ES-I3 (cell line): Measurements from ENCODE around the gene BNC2.
"Not testable (repeated sequence)": the region's sequence is repeated elsewhere in the genome, so short reads cannot be mapped to it uniquely, and the experiment has no call there.

ENCODE experiments used
- H3K36me3 ChIP-seq: 2 replicates; pipeline ENCODE4 v1.6.1; 2013; ENCODE audit warnings: mild to moderate bottlenecking, low read length, control low read depth, moderate library complexity; ENCODE audit not compliant: insufficient read depth
- H3K4me1 ChIP-seq: 2 replicates; pipeline ENCODE4 v1.6.1; 2013; ENCODE audit warnings: mild to moderate bottlenecking, control low read depth, low read length; ENCODE audit not compliant: insufficient read depth
- H3K9ac ChIP-seq: 2 replicates; pipeline ENCODE4 v1.6.1; 2013; ENCODE audit warnings: low read depth, mild to moderate bottlenecking, low read length, moderate library complexity
- H3K9me3 ChIP-seq: 2 replicates; pipeline ENCODE4 v1.6.1; 2013; ENCODE audit warnings: mild to moderate bottlenecking, low read length, moderate library complexity; ENCODE audit not compliant: control insufficient read depth, insufficient read depth

BNC2 gene, protein sequence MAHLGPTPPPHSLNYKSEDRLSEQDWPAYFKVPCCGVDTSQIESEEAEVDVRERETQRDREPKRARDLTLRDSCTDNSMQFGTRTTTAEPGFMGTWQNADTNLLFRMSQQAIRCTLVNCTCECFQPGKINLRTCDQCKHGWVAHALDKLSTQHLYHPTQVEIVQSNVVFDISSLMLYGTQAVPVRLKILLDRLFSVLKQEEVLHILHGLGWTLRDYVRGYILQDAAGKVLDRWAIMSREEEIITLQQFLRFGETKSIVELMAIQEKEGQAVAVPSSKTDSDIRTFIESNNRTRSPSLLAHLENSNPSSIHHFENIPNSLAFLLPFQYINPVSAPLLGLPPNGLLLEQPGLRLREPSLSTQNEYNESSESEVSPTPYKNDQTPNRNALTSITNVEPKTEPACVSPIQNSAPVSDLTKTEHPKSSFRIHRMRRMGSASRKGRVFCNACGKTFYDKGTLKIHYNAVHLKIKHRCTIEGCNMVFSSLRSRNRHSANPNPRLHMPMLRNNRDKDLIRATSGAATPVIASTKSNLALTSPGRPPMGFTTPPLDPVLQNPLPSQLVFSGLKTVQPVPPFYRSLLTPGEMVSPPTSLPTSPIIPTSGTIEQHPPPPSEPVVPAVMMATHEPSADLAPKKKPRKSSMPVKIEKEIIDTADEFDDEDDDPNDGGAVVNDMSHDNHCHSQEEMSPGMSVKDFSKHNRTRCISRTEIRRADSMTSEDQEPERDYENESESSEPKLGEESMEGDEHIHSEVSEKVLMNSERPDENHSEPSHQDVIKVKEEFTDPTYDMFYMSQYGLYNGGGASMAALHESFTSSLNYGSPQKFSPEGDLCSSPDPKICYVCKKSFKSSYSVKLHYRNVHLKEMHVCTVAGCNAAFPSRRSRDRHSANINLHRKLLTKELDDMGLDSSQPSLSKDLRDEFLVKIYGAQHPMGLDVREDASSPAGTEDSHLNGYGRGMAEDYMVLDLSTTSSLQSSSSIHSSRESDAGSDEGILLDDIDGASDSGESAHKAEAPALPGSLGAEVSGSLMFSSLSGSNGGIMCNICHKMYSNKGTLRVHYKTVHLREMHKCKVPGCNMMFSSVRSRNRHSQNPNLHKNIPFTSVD

DNA sequence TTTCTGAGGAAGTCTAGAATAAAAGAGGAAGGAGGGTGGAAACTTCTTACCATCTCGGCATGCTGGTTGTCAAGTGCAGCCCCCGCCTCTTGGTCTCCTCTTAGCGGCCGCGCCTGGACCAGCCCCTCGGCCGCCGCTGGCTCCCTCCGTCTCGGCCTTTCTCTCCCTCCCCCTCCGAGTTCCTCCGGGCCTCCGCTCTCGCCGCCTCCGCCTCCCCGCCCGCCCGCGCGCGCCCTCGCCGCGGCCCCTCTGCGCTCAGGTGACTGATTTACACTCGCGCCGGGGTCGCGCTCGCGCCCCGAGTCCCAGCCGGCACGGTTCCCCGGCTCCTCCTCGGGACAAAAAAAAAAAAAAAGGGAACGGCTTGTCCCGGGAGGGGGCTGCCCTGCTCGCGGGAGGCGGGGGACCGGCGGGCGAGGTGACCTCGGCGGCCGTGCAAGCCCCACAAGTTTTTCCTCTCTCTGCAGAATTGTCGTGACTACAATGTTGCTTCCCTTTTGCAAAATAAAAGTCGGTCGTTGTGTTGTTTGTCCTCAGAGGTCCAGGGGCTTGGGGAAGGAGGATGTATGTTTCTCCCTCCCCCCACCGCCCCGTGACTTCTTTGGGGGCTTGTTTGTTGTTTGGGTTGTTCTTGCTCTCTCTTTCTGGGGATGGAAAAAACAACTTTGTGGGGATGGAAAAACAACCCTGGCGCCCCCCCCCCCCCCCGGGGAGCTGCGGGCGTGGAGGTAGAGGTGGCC is at the start of gene BNC2:
Gene BNC2, minus strand, starts transcription at position 75 of the 740 bp plus-strand sequence. Its CDS starts 22 bp downstream, at position 53.
- peak within 1 kb of the TSS; percentile 59 for H3K9ac ChIP-seq
- H3K36me3 ChIP-seq: no peaks in the 10 kb centered on the region
- no peaks in the 10 kb centered on the region for H3K9me3 ChIP-seq
- H3K4me1 ChIP-seq: peaks cover 14% of the 10 kb centered on the region; the same call in 1 of the 2 replicates

- H3K9me3 ChIP-seq: 0 out of 2 replicates have a peak, but pooled peaks cover under 1% of the 10 kb centered on the region
- no peaks in the 10 kb centered on the region for H3K4me1 ChIP-seq
- H3K9ac ChIP-seq: no peak overlapping the region
- H3K36me3 ChIP-seq: no peaks in the 10 kb centered on the region
These were observed 48.5 kb upstream of the BNC2 start for GRCh38 chr9:16918920-16919319.

DNA sequence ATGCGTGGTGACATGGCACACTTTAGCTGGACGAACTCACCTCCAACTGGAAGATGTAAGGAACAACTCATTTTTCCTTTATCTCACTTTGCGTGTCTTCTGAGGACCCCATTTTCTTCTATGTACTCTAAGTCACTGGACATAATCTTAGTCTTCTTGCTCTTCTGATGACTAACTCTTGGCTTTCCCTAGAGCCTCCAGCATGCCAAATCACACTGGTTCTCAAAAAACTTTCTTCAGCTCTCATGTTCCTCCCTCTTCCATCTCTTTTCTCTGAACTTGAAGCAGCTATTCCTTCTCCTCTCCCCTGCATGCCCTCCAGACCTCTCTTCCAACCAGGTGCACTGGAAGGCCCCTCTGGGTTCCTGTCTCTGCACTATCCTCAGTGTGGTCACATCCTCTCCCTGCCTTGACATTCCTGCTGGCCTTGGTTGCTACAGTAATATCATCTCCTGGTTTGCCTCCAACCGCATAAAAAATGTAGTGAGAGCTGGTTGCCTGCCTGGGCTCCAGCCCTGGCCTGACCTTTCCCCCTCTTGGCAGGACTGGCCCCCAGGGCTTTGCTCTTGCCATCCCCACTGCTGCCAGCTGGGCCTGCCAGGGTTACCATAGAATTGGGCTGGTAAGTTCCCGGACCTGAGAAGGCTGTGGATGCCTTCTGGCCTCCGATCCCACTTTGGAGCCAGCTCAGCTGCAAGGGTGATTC is 44.8 kb upstream of the BNC2 start:
- Histone ChIP-seq H3K4me1 (no peaks in the 10 kb centered on the region), H3K9ac (no peak overlapping the region), H3K36me3 (no peaks in the 10 kb centered on the region), H3K9me3 (no peaks in the 10 kb centered on the region)

DNA sequence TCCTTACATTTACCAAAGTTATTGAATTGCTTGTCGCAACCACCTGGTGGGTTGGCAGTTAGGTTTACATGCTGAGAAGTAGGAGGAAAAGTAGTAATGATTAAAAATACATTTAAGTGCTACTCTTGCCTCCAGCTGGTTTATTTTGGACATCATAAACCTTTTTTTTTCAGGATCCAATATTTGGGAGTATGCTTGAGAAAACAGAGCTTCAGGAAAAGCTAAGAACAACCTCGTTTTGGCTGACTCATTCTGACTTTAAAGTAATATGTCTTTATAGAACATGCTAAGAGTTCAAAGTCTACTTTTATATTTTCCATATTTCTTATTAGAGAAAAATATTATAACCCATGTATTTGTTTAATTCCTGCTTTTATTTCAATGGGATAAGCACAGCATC is 41.7 kb upstream of the BNC2 start:
- Histone ChIP-seq H3K36me3 (no peaks in the 10 kb centered on the region), H3K9ac (no peak overlapping the region), H3K9me3 (no peaks in the 10 kb centered on the region), H3K4me1 (no peaks in the 10 kb centered on the region)

DNA sequence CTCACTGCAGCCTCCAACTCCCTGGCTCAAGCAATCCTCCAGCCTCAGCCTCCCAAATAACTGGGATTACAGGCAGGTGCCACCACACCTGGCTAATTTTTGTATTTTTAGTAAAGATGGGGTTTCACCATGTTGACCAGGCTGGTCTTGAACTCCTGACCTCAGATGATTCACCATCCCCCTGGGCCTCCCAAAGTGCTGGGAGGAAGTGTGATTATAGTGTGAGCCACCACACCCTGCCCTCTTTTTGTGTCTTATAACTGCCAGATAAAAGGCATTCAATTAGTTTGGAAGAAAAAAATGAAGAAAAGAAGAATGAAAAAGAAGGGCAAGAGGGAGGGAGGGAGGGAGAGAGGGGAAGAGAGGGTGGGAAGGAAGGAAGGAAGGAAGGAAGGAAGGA is 37.7 kb upstream of the BNC2 start:
- H3K9ac ChIP-seq: not testable (repeated sequence)

GRCh38 chr9:16904655-16905054 is 34.2 kb upstream of the BNC2 start:
- Histone ChIP-seq H3K9ac (no peak overlapping the region), H3K9me3 (no peaks in the 10 kb centered on the region), H3K36me3 (no peaks in the 10 kb centered on the region), H3K4me1 (peaks cover 1% of the 10 kb centered on the region)

More for the DNA sequence above, 37.7 kb upstream of the BNC2 start:
- H3K9me3 ChIP-seq, H3K4me1 ChIP-seq, H3K36me3 ChIP-seq: not testable (repeated sequence)

DNA sequence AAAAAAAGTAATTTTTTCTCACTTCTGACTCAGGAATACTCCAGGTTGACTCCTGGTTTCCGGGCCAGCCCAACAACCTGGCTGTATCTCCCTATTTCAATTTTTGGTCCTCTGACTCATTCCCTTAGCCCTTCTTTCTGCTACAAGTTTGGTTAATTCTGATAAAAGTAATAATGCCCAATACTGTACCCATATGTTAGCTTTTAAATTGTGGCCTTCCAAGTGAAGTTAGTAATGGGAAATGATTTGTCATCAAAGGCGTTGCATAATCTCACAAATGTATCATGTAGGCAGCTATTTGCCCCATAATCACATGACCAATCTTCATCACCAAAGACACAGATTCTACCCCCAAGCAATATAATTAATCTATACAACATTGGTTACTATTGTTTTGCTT is 31.1 kb upstream of the BNC2 start:
- Histone ChIP-seq H3K4me1 (peaks cover 6% of the 10 kb centered on the region), H3K9ac (no peak overlapping the region), H3K36me3 (no peaks in the 10 kb centered on the region), H3K9me3 (no peaks in the 10 kb centered on the region)

- no peaks in the 10 kb centered on the region for H3K9me3 ChIP-seq
- H3K4me1 ChIP-seq: peaks cover 6% of the 10 kb centered on the region
- H3K36me3 ChIP-seq: no peaks in the 10 kb centered on the region
- H3K9ac ChIP-seq: no peak overlapping the region
These were observed 29.1 kb upstream of the BNC2 start for GRCh38 chr9:16899606-16900005.

DNA sequence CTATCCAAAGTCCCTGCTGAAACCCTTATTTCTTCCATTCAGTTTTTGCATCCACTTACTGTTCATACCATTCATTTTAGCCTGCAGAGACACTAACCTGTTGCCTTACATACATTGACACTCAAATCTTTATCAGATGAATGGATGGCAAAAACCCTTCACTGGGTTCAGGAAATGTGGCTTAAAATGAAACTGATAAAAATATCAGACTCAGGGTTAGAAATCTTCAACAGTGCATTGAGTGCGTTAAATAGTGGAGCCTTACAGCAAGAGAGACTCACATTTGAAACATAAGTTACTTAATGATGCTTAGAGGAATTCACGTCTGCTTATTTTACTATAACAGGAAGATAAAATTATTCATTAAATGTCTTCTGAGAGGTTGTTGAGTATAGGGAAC is 28.0 kb upstream of the BNC2 start:
- Histone ChIP-seq H3K9ac (no peak overlapping the region), H3K9me3 (no peaks in the 10 kb centered on the region), H3K4me1 (peaks cover 6% of the 10 kb centered on the region), H3K36me3 (no peaks in the 10 kb centered on the region)

DNA sequence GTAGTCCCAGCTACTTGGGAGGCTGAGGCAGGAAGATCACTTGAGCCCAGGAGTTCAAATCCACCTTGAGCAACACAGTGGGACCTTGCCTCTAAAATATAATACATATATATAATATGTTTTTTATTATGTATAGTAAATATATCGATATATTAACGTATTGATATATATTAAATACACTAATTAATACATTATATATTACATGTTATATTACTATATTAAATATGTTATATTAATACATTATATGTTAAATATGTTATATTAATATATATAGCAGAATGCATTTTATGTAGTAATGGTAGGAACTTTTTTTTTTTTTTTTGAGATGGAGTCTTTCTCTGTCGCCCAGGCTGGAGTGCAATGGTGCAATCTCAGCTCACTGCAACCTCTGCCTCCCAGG is 18.1 kb upstream of the BNC2 start:
- Histone ChIP-seq H3K4me1 (0 out of 2 replicates have a peak, but pooled peaks cover 4% of the 10 kb centered on the region), H3K9ac (no peak overlapping the region), H3K36me3 (no peaks in the 10 kb centered on the region), H3K9me3 (no peaks in the 10 kb centered on the region)

GRCh38 chr9:16885931-16886330 is 15.5 kb upstream of the BNC2 start:
- 0 out of 2 replicates have a peak, but pooled peaks cover 4% of the 10 kb centered on the region for H3K4me1 ChIP-seq
- H3K36me3 ChIP-seq: no peaks in the 10 kb centered on the region
- H3K9ac ChIP-seq: no peak overlapping the region
- no peaks in the 10 kb centered on the region for H3K9me3 ChIP-seq

- no peak overlapping the region for H3K9ac ChIP-seq
- H3K9me3 ChIP-seq: no peaks in the 10 kb centered on the region
- no peaks in the 10 kb centered on the region for H3K36me3 ChIP-seq
- H3K4me1 ChIP-seq: 0 out of 2 replicates have a peak, but pooled peaks cover 4% of the 10 kb centered on the region
These were observed 14.6 kb upstream of the BNC2 start for GRCh38 chr9:16884952-16885513.

- Histone ChIP-seq H3K4me1 (0 out of 2 replicates have a peak, but pooled peaks cover 4% of the 10 kb centered on the region), H3K9me3 (no peaks in the 10 kb centered on the region), H3K36me3 (no peaks in the 10 kb centered on the region), H3K9ac (no peak overlapping the region)
These were observed 13.9 kb upstream of the BNC2 start for GRCh38 chr9:16884373-16884772.
